Activated B cell treated with CpG ODN at 0.5 μM for 24 hours (primary cell): ENCODE measurements around the gene ASCC1. TPM values are rescaled to one million over a fixed set of nuclear protein-coding genes. Genes with fewer than 3 reads are reported as not detected.

Source experiments
- ATAC-seq: fragments of 200-7000 bp; cut with Tn5 transposase; one replicate; pipeline ENCODE4 v1.10.0; 2021; ENCODE audit warnings: low read depth, mild to moderate bottlenecking, moderate library complexity
- CTCF ChIA-PET: fragments of 350-600 bp; sonication (Branson Sonifier 250); formaldehyde crosslinking; loops from one replicate; lab custom pipeline; 2021; ENCODE audit warnings: antibody characterized with exemption; lab: Charles Lee
- POLR2A ChIA-PET: fragments of 350-600 bp; sonication (Branson Sonifier 250); formaldehyde crosslinking; loops from one replicate; lab custom pipeline; 2021; ENCODE audit warnings: antibody characterized with exemption; lab: Charles Lee
- DNase-seq: peaks from one replicate; pipeline ENCODE4 v3.0.0; 2022
- H3K27ac Mint-ChIP-seq: one replicate; pipeline ENCODE4 v1.8.0; 2020; ENCODE audit warnings: mixed read lengths
- H3K27me3 Mint-ChIP-seq: one replicate; pipeline ENCODE4 v1.8.0; 2021; ENCODE audit warnings: mixed read lengths
- H3K36me3 Mint-ChIP-seq: one replicate; pipeline ENCODE4 v1.8.0; 2021; ENCODE audit warnings: low read depth, mixed read lengths
- H3K4me1 Mint-ChIP-seq: one replicate; pipeline ENCODE4 v1.8.0; 2021; ENCODE audit warnings: mixed read lengths
- H3K4me3 Mint-ChIP-seq: one replicate; pipeline ENCODE4 v1.8.0; 2020; ENCODE audit warnings: mild to moderate bottlenecking, mixed read lengths
- H3K9me3 Mint-ChIP-seq: one replicate; pipeline ENCODE4 v1.8.0; 2020; ENCODE audit warnings: mixed read lengths
- CTCF ChIP-seq: fragments of 200-600 bp; IDR thresholded peaks from one replicate; pipeline ENCODE4 v1.8.0; 2022; ENCODE audit warnings: antibody characterized with exemption, mild to moderate bottlenecking
- intact Hi-C: fragments of 100-400 bp; cut with micrococcal nuclease; formaldehyde crosslinking; loops from one replicate; pipeline ENCODE4 v1.15.1; 2024
- total RNA-seq: library from RNA; stranded (reverse); gene quantifications from 2 replicates; pipeline ENCODE4 v1.2.3, GENCODE V29; 2022

Gene ASCC1
- total RNA-seq, 1 donor from 2014 or later = 42.6 TPM

- TF ChIP-seq CTCF = no peak
- no peak overlapping the region for H3K4me3 Mint-ChIP-seq
- no peak for ATAC-seq
- ChIA-PET CTCF (interaction anchor here (0.8 kb wide), 1 partner anchor 124 kb away, joined by 3 read pairs; no protein-coding TSS in a partner anchor), POLR2A (interaction anchor here (1.3 to 1.4 kb wide), 2 partner anchors 10 to 40 kb away, joined by 3 to 4 read pairs; no protein-coding TSS in a partner anchor)
- peaks cover 15% of the 10 kb centered on the region for H3K4me1 Mint-ChIP-seq
- DNase-seq = no peak
- peaks cover 32% of the 10 kb centered on the region for H3K36me3 Mint-ChIP-seq
- no peaks in the 10 kb centered on the region for H3K27me3 Mint-ChIP-seq
- H3K9me3 Mint-ChIP-seq = no peaks in the 10 kb centered on the region
- H3K27ac Mint-ChIP-seq = no peak overlapping the region
- intact Hi-C loops = no loop called here
These were observed 40.9 kb downstream of the ASCC1 start for GRCh38 chr10:72175149-72175548.

GRCh38 chr10:72174297-72174662 lies 41.8 kb downstream of the ASCC1 start:
- TF ChIP-seq CTCF = no peak
- peaks cover 31% of the 10 kb centered on the region for H3K36me3 Mint-ChIP-seq
- DNase-seq (no peak), ATAC-seq (no peak)
- POLR2A ChIA-PET = interaction anchor here (0.6 to 1.9 kb wide), 8 partner anchors 9 to 159 kb away, joined by 3 to 8 read pairs (median 6); partner anchors contain the start of genes ANAPC16 and ASCC1
- no peaks in the 10 kb centered on the region for H3K27me3 Mint-ChIP-seq
- H3K27ac Mint-ChIP-seq = peak overlapping the region; percentile 46
- no peak overlapping the region for H3K4me3 Mint-ChIP-seq
- intact Hi-C loops = loop anchor here (5.0 kb wide), 1 partner anchor 43 kb away; the partner anchor contains the start of genes ANAPC16 and ASCC1
- CTCF ChIA-PET = interaction anchor here (0.8 to 1.4 kb wide), 4 partner anchors 123 to 166 kb away, joined by 3 to 5 read pairs (median 4); no protein-coding TSS in a partner anchor
- no peaks in the 10 kb centered on the region for H3K9me3 Mint-ChIP-seq
- peaks cover 15% of the 10 kb centered on the region for H3K4me1 Mint-ChIP-seq

- POLR2A ChIA-PET = interaction anchor here (0.6 to 1.9 kb wide), 8 partner anchors 8 to 158 kb away, joined by 3 to 8 read pairs (median 6); partner anchors contain the start of genes ANAPC16 and ASCC1
- no peak overlapping the region for H3K4me3 Mint-ChIP-seq
- H3K36me3 Mint-ChIP-seq = peaks cover 32% of the 10 kb centered on the region
- peak overlapping the region; percentile 22 for H3K27ac Mint-ChIP-seq
- no peaks in the 10 kb centered on the region for H3K27me3 Mint-ChIP-seq
- DNase-seq = no peak
- peak; percentile 92 for ATAC-seq
- H3K4me1 Mint-ChIP-seq = peaks cover 15% of the 10 kb centered on the region
- intact Hi-C loops = loop anchor here (5.0 kb wide), 1 partner anchor 44 kb away; the partner anchor contains the start of genes ANAPC16 and ASCC1
- CTCF ChIA-PET = interaction anchor here (1.0 to 1.4 kb wide), 3 partner anchors 153 to 166 kb away, joined by 3 to 5 read pairs (median 5); no protein-coding TSS in a partner anchor
- no peak for TF ChIP-seq CTCF
- H3K9me3 Mint-ChIP-seq = no peaks in the 10 kb centered on the region
These were observed 42.3 kb downstream of the ASCC1 start for GRCh38 chr10:72173619-72174296.

- Mint-ChIP-seq H3K27me3 (no peaks in the 10 kb centered on the region), H3K4me1 (peaks cover 15% of the 10 kb centered on the region), H3K9me3 (no peaks in the 10 kb centered on the region), H3K4me3 (no peak overlapping the region), H3K36me3 (peaks cover 33% of the 10 kb centered on the region), H3K27ac (peak overlapping the region; percentile 13)
- POLR2A ChIA-PET = interaction anchor here (1.6 to 1.9 kb wide), 4 partner anchors 43 to 124 kb away, joined by 7 to 8 read pairs (median 8); partner anchors contain the start of genes ANAPC16 and ASCC1
- no peak for DNase-seq
- CTCF ChIA-PET = interaction anchor here (1.1 kb wide), 1 partner anchor 164 kb away, joined by 5 read pairs; no protein-coding TSS in a partner anchor
- no peak for ATAC-seq
- intact Hi-C loops = loop anchor here (5.0 kb wide), 1 partner anchor 44 kb away; the partner anchor contains the start of genes ANAPC16 and ASCC1
- no peak for TF ChIP-seq CTCF
These were observed 42.8 kb downstream of the ASCC1 start for GRCh38 chr10:72173262-72173618.

GRCh38 chr10:72171175-72171630 lies 44.9 kb downstream of the ASCC1 start:
- Mint-ChIP-seq H3K27ac (no peak overlapping the region), H3K27me3 (no peaks in the 10 kb centered on the region), H3K9me3 (no peaks in the 10 kb centered on the region), H3K4me3 (no peak overlapping the region), H3K4me1 (peaks cover 15% of the 10 kb centered on the region), H3K36me3 (peaks cover 29% of the 10 kb centered on the region)
- no peak for TF ChIP-seq CTCF
- intact Hi-C loops = loop anchor here (5.0 kb wide), 1 partner anchor 46 kb away; the partner anchor contains the start of genes ANAPC16 and ASCC1
- no peak for DNase-seq
- POLR2A ChIA-PET = no interaction called here
- ATAC-seq = no peak
- CTCF ChIA-PET = no interaction called here
